GM12878 (cell line): Measurements from ENCODE around the gene ASB9. TPM values are rescaled to one million over a fixed set of nuclear protein-coding genes. Genes with fewer than 3 reads are reported as not detected.

Source experiments
- ATAC-seq: fragments of 200-7000 bp; cut with Tn5 transposase; 3 replicates; pipeline ENCODE4 v1.9.1; 2020; ENCODE audit warnings: mild to moderate bottlenecking, moderate library complexity
- BruUV-seq: library from RNA; stranded (reverse); fragments of 400-500 nt; replicated peaks from 2 replicates; lab custom pipeline; 2021; lab: Mats Ljungman, UMichigan
- CTCF ChIA-PET: fragments of 300-600 bp; sonication (Branson Sonifier 250); formaldehyde crosslinking; extraction: SDS; loops from one replicate; lab custom pipeline; 2021; ENCODE audit warnings: inconsistent platforms; lab: Yijun Ruan, JAX
- POLR2A ChIA-PET: fragments of 350-600 bp; formaldehyde crosslinking; extraction: SDS; loops from one replicate; lab custom pipeline; 2021; ENCODE audit warnings: inconsistent platforms; lab: Charles Lee
- RAD21 ChIA-PET: fragments of 300-600 bp; sonication (Branson Sonifier 250); formaldehyde crosslinking; loops from one replicate; lab custom pipeline; 2023; ENCODE audit warnings: antibody characterized with exemption; ENCODE audit not compliant: unreplicated experiment; lab: Charles Lee
- SMC1A ChIA-PET: fragments of 300-600 bp; sonication (Branson Sonifier 250); formaldehyde crosslinking; loops from one replicate; lab custom pipeline; 2023; ENCODE audit not compliant: unreplicated experiment, uncharacterized antibody; lab: Charles Lee
- DNase-seq: peaks from one replicate; pipeline ENCODE4 v3.0.0-alpha.2; 2011; ENCODE audit warnings: low read depth, low spot score
- FAIRE-seq: peaks from 3 replicates; lab custom pipeline; 2011; peaks lifted over from hg19 to GRCh38; lab: Jason Lieb, UNC
- H2AFZ ChIP-seq: 2 replicates; pipeline ENCODE4 v1.6.0; 2011; ENCODE audit warnings: low read depth, low read length, control low read depth; ENCODE audit not compliant: control insufficient read depth
- H3K27ac ChIP-seq: 2 replicates; pipeline ENCODE4 v1.5.1; 2011; ENCODE audit warnings: control low read depth; ENCODE audit not compliant: control insufficient read depth, insufficient read depth
- H3K27me3 ChIP-seq, 2 experiments: replicated peaks in 1 of 2; 2 replicates each; pipeline versions ENCODE4 v1.6.0 to v1.6.1; 2011; ENCODE audit warnings: low read length in 1 of 2; ENCODE audit not compliant: control insufficient read depth in 2 of 2, insufficient read depth in 2 of 2
- H3K36me3 ChIP-seq, 2 experiments: 2 replicates each; pipeline ENCODE4 v1.5.1; 2011; ENCODE audit warnings: low read length in 1 of 2; ENCODE audit not compliant: control insufficient read depth in 2 of 2, insufficient read depth in 2 of 2
- H3K4me1 ChIP-seq: 2 replicates; pipeline ENCODE4 v1.6.1; 2011; ENCODE audit warnings: mild to moderate bottlenecking, low read length, moderate library complexity, mixed read lengths; ENCODE audit not compliant: control insufficient read depth, insufficient read depth
- H3K4me2 ChIP-seq: 2 replicates; pipeline ENCODE4 v1.6.0; 2011; ENCODE audit warnings: control low read depth; ENCODE audit not compliant: control insufficient read depth, insufficient read depth
- H3K4me3 ChIP-seq: fragments of 200-600 bp; sonication (generic); 2 replicates; pipeline ENCODE4 v1.5.1; 2016
- H3K79me2 ChIP-seq: 2 replicates; pipeline ENCODE4 v1.6.0; 2011; ENCODE audit warnings: low read length; ENCODE audit not compliant: control insufficient read depth, insufficient read depth
- H3K9ac ChIP-seq: 2 replicates; pipeline ENCODE4 v1.8.0; 2011; ENCODE audit warnings: low read length, control low read depth, mixed read lengths; ENCODE audit not compliant: control insufficient read depth, insufficient read depth
- H3K9me3 ChIP-seq: replicated peaks from 3 replicates; pipeline ENCODE4 v1.5.1; 2011; ENCODE audit warnings: mild to moderate bottlenecking, low read length; ENCODE audit not compliant: control insufficient read depth, insufficient read depth
- H4K20me1 ChIP-seq: 2 replicates; pipeline ENCODE4 v1.6.0; 2011; ENCODE audit not compliant: control insufficient read depth, insufficient read depth
- BRCA1 ChIP-seq: IDR thresholded peaks from 2 replicates; pipeline ENCODE4 v1.6.1; 2011; ENCODE audit warnings: low read depth, low read length, improper control_type of control experiment
- CHD1 ChIP-seq: IDR thresholded peaks from 2 replicates; pipeline ENCODE4 v1.6.1; 2012; ENCODE audit warnings: low read depth, low read length, improper control_type of control experiment
- IKZF2 ChIP-seq, 2 experiments: fragments of 450-650 bp; IDR thresholded peaks; 2 replicates each; pipeline ENCODE4 v1.6.1; 2017; ENCODE audit warnings: mild to moderate bottlenecking in 2 of 2, moderate library complexity in 2 of 2
- MEF2A ChIP-seq: IDR thresholded peaks from 2 replicates; pipeline ENCODE4 v1.6.1; 2011; ENCODE audit warnings: low read depth, mild to moderate bottlenecking, low read length, moderate library complexity; ENCODE audit not compliant: insufficient read depth
- MTA2 ChIP-seq: fragments of 450-650 bp; IDR thresholded peaks from 2 replicates; pipeline ENCODE4 v1.6.1; 2016; ENCODE audit warnings: low read depth, mild to moderate bottlenecking, moderate library complexity
- MTA3 ChIP-seq: IDR thresholded peaks from 2 replicates; pipeline ENCODE4 v1.6.1; 2012; ENCODE audit warnings: low read length, inconsistent platforms, borderline replicate concordance
- MYB ChIP-seq: fragments of 150-350 bp; IDR thresholded peaks from 2 replicates; pipeline ENCODE4 v1.6.1; 2014; ENCODE audit warnings: mild to moderate bottlenecking, low read depth, low read length, borderline replicate concordance
- NBN ChIP-seq: fragments of 450-650 bp; IDR thresholded peaks from 2 replicates; pipeline ENCODE4 v1.6.1; 2016
- NFYB ChIP-seq: IDR thresholded peaks from 2 replicates; pipeline ENCODE4 v1.6.1; 2011; ENCODE audit warnings: low read depth, mild to moderate bottlenecking, low read length, improper control_type of control experiment, moderate library complexity; ENCODE audit not compliant: insufficient read depth
- RFX5 ChIP-seq: IDR thresholded peaks from 2 replicates; pipeline ENCODE4 v1.6.1; 2011; ENCODE audit warnings: low read depth, low read length, improper control_type of control experiment
- SPI1 ChIP-seq: IDR thresholded peaks from 2 replicates; pipeline ENCODE4 v1.6.1; 2011; ENCODE audit warnings: low read depth, mild to moderate bottlenecking, low read length, moderate library complexity, borderline replicate concordance; ENCODE audit not compliant: insufficient read depth
- YY1 ChIP-seq: IDR thresholded peaks from 2 replicates; pipeline ENCODE4 v1.6.1; 2011; ENCODE audit warnings: low read depth, mild to moderate bottlenecking, low read length
- ZNF217 ChIP-seq: fragments of 450-650 bp; IDR thresholded peaks from 2 replicates; pipeline ENCODE4 v1.6.1; 2017; ENCODE audit warnings: antibody characterized with exemption, mild to moderate bottlenecking
- ZNF384 ChIP-seq: IDR thresholded peaks from 2 replicates; pipeline ENCODE4 v1.6.1; 2012; ENCODE audit warnings: low read depth, mild to moderate bottlenecking, low read length, improper control_type of control experiment, borderline replicate concordance
- WGBS: methylation state at CpG from one replicate; pipeline ENCODE4 v1.1.6; 2016; ENCODE audit warnings: low lambda C conversion rate; ENCODE audit not compliant: insufficient replicate concordance, insufficient coverage; ENCODE audit errors: missing lambda C conversion rate; 5-methylcytosine and 5-hydroxymethylcytosine counted together
- in situ Hi-C: fragments of 300-500 bp; cut with MboI; formaldehyde crosslinking; loops from 9 replicates; pipeline ENCODE4 v1.14.3; 2018; ENCODE audit warnings: mixed read lengths
- intact Hi-C: fragments of 100-400 bp; cut with micrococcal nuclease; formaldehyde crosslinking; loops from one replicate; pipeline ENCODE4 v1.14.2; 2022; ENCODE audit not compliant: unreplicated experiment
- polyA plus RNA-seq, 11 experiments: library from polyadenylated mRNA; depleted of rRNA in 4 of 11; unstranded in 6 of 11; stranded (reverse) in 5 of 11; fragments of >200 nt; fragmentation: Nextera tagmentation in 4 of 11; fragmentation: Illumina TruSeq in 1 of 11; extraction: Ambion mirVana in 4 of 11; extraction: Trizol in 1 of 11; gene quantifications; 1 replicate in 1 of 11; 2 replicates in 10 of 11; pipeline versions ENCODE4 v1.2.1 to v1.2.3, GENCODE V29; 2011 to 2016; ENCODE audit warnings: inconsistent platforms in 2 of 11, missing spikeins in 2 of 11, low read depth in 1 of 11
- total RNA-seq, 4 experiments: library from RNA; depleted of rRNA in 3 of 4; stranded (reverse); fragments of >200 nt in 3 of 4; fragmentation: Illumina TruSeq in 1 of 4; extraction: Trizol in 1 of 4; gene quantifications; 2 replicates each; pipeline versions ENCODE4 v1.2.1 to v1.2.3, GENCODE V29; 2013 to 2021
- TF ChIP-seq, protein P1 (sequence below): fragments of 450-650 bp; IDR thresholded peaks from 2 replicates; pipeline ENCODE4 v1.6.1; 2016; ENCODE audit warnings: mild to moderate bottlenecking, moderate library complexity, borderline replicate concordance
- TF ChIP-seq, protein P2 (sequence below): IDR thresholded peaks from 2 replicates; pipeline ENCODE4 v1.6.1; 2011; ENCODE audit warnings: low read depth, mild to moderate bottlenecking, low read length, moderate library complexity, borderline replicate concordance; ENCODE audit errors: extremely low read depth
- TF ChIP-seq, protein P3 (sequence below): IDR thresholded peaks from 2 replicates; pipeline ENCODE4 v1.6.1; 2012; ENCODE audit warnings: low read length, inconsistent platforms

Gene ASB9
- total and polyA plus RNA-seq, 10 of the 15 experiments (the other 5 are each of a cell fraction or from before 2014, with no cell fraction given): 0.31 to 3.5 (median 0.74) TPM

DNA sequence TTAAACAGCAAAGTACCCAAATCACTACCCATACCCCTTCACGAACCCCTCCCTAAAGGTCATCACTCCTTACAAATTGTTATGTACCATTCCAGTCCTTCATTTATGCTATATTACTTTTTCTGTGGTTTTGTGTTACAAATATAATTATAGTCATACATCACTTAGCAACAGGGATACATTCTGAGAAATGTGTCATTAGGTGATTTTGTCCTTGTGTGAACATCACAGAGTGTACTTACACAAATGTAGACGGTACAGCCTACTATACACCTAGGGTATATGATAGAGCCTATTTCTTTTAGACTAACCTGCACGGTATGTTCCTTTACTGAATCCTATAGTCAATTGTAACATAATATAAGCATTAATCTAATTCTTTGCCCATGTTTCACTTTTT is 61.9 kb downstream of the ASB9 start (continued):
- TF ChIP-seq, protein P1, sequence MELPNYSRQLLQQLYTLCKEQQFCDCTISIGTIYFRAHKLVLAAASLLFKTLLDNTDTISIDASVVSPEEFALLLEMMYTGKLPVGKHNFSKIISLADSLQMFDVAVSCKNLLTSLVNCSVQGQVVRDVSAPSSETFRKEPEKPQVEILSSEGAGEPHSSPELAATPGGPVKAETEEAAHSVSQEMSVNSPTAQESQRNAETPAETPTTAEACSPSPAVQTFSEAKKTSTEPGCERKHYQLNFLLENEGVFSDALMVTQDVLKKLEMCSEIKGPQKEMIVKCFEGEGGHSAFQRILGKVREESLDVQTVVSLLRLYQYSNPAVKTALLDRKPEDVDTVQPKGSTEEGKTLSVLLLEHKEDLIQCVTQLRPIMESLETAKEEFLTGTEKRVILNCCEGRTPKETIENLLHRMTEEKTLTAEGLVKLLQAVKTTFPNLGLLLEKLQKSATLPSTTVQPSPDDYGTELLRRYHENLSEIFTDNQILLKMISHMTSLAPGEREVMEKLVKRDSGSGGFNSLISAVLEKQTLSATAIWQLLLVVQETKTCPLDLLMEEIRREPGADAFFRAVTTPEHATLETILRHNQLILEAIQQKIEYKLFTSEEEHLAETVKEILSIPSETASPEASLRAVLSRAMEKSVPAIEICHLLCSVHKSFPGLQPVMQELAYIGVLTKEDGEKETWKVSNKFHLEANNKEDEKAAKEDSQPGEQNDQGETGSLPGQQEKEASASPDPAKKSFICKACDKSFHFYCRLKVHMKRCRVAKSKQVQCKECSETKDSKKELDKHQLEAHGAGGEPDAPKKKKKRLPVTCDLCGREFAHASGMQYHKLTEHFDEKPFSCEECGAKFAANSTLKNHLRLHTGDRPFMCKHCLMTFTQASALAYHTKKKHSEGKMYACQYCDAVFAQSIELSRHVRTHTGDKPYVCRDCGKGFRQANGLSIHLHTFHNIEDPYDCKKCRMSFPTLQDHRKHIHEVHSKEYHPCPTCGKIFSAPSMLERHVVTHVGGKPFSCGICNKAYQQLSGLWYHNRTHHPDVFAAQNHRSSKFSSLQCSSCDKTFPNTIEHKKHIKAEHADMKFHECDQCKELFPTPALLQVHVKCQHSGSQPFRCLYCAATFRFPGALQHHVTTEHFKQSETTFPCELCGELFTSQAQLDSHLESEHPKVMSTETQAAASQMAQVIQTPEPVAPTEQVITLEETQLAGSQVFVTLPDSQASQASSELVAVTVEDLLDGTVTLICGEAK: no peak
- TF ChIP-seq NFYB (no peak), NBN (no peak), YY1 (no peak), RFX5 (no peak)

DNA sequence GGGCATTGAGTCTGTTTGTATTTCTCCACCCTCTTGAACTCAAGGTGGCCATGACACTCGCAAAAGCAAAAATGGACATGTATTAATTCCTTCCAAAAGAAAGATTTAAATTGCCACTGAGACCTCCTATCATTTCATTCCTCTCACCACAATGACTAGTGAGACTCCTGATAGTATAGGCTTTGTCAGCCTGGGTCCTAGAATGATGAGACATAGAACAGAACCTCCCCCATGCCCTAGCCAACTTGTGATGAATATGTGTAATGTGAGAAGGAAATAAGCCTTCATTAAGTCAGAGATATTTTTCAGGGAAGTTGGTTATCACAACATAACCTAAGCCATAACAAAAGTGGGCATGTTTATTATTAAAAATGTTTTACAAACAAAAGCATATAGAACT is 62.5 kb downstream of the ASB9 start:
- ChIA-PET CTCF (interaction anchor here (1.6 kb wide), 1 partner anchor 64 kb away, joined by 7 read pairs; no protein-coding TSS in a partner anchor), SMC1A (interaction anchor here (1.0 to 1.6 kb wide), 2 partner anchors 17 to 35 kb away, joined by 3 to 6 read pairs; no protein-coding TSS in a partner anchor), POLR2A (no interaction called here), RAD21 (no interaction called here)
- no peaks in the 10 kb centered on the region for H3K27me3 ChIP-seq
- H4K20me1 ChIP-seq: no peaks in the 10 kb centered on the region
- no peak overlapping the region for H2AFZ ChIP-seq
- in situ Hi-C loops: no loop called here
- no peaks in the 10 kb centered on the region for H3K9me3 ChIP-seq
- FAIRE-seq (no peak), ATAC-seq (no peak), DNase-seq (no peak)
- no peak overlapping the region for H3K9ac ChIP-seq
- no peaks in the 10 kb centered on the region for H3K79me2 ChIP-seq
- H3K27ac ChIP-seq: no peak overlapping the region
- intact Hi-C loops: no loop called here
- no peak overlapping the region for H3K4me2 ChIP-seq
- H3K4me1 ChIP-seq: 0 out of 2 replicates have a peak, but pooled peaks cover 5% of the 10 kb centered on the region
- no peaks in the 10 kb centered on the region for H3K36me3 ChIP-seq
- no TSS peak for BruUV-seq
- H3K4me3 ChIP-seq: no peak overlapping the region
- 44% methylated on average over 1 of the region's 1 CpG for WGBS
- TF ChIP-seq, protein P2, sequence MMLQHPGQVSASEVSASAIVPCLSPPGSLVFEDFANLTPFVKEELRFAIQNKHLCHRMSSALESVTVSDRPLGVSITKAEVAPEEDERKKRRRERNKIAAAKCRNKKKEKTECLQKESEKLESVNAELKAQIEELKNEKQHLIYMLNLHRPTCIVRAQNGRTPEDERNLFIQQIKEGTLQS: no peak
- TF ChIP-seq CHD1 (no peak), MTA3 (no peak), IKZF2 (IDR thresholded peaks at IDR 0.05) (no peak), MYB (no peak), SPI1 (no peak), ZNF384 (no peak), MTA2 (no peak), MEF2A (no peak), ZNF217 (no peak), BRCA1 (no peak)
- TF ChIP-seq, protein P3, sequence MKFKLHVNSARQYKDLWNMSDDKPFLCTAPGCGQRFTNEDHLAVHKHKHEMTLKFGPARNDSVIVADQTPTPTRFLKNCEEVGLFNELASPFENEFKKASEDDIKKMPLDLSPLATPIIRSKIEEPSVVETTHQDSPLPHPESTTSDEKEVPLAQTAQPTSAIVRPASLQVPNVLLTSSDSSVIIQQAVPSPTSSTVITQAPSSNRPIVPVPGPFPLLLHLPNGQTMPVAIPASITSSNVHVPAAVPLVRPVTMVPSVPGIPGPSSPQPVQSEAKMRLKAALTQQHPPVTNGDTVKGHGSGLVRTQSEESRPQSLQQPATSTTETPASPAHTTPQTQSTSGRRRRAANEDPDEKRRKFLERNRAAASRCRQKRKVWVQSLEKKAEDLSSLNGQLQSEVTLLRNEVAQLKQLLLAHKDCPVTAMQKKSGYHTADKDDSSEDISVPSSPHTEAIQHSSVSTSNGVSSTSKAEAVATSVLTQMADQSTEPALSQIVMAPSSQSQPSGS: no peak
